Left renal pelvis (tissue), 4 donors: ENCODE results near the gene CARMIL1. TPM values are rescaled to one million over a fixed set of nuclear protein-coding genes. Genes with fewer than 3 reads are reported as not detected.
A peak's percentile ranks its signal among the peaks of the same experiment; 100 is the strongest.

ENCODE experiments used
- DNase-seq, 4 donors: peaks; one replicate each; pipeline ENCODE4 v3.0.0-alpha.2; 2013; ENCODE audit warnings: low read depth in 4 of 4, low spot score in 3 of 4
- polyA plus RNA-seq, 4 donors: library from polyadenylated mRNA; unstranded; fragments of 120-200 nt; gene quantifications; one replicate each; pipeline ENCODE4 v1.2.1, GENCODE V29; 2013; ENCODE audit not compliant: insufficient read length in 4 of 4

The CARMIL1 gene
- polyA plus RNA-seq, 4 donors, result 6.8 to 111 (median 100.0) TPM

DNA sequence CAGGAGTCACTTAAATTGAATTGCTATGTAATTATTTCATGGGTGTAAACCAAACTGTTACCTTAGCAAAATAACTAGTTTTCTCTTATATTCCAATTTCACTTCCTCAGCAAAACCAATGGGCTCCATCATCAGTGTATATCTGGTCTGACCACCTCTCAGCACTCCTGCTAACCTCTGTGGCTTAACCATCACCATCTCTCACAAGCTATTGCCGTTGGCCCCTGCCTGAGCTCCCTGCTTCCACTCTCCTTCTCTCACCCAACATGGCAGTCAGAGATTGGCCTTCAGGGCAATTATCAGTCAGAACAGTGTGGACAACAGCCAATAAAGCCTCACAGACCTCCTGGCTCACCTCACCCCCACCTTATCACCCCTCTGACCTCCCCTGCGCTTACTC, 124.0 kb downstream of the CARMIL1 start:
- DNase-seq, result no peak

DNA sequence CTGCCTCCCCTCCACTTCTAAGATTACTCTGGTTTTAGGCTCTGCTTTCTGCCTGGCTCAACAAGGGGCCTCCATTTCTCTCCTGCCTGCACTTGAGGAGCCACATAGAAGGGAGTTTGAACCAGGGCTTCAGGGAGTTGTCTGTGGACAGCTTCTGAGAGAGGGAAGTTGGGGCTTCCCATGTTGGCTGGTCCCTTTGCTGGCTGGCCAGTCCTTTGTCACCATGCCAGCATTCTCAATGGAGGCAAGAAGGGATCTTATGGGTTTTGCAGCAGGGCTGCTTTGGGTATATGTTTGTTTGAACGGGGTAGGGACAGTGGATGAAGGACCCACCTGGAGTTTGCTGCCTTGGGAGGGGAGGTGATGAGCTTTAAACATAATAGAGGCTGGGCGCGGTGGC, 124.9 kb downstream of the CARMIL1 start:
- DNase-seq, result no peak

DNA sequence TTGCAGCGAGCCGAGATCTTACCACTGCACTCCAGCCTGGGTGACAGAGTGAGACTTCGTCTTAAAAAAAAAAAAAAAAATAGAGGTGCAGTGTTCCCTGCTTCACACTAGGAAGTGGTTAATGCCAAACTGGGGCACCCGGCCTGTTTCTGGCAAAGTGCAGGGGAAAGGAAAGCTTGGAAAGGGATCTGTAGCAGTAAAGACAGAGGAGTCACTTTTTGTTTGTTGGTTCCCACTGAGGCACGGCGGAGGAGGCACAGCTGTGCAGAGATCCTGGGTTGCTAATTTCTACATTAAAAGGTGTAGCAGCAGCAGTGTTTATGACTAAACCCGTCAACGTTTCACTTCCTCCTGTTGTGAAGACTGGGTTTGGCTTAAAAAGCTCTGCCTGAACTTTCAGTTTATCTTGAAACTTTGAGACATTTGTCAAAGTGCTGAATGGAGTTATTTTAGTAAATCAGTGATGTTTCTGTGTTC, 125.6 kb downstream of the CARMIL1 start:
- DNase-seq, result no peak

DNA sequence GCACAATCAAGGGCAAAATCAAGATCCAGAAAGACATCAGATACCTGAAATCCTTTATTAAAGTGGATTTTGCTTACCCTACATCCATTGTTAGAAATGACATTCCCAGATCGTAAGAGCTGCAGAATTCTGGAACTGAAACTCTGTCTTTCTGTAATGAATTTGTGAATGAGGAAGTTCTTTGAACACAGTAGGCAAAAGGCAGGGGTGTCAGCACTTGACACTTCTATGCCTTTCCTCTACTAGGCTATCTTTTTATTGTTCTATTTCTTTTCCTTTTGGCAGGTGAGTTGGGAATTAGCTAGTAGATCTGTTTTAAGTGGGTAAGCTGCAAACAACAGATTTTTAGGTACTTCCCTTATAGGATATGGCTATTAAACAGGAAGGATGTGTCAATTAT, 126.3 kb downstream of the CARMIL1 start:
- no peak for DNase-seq

GRCh38 chr6:25407431-25407830, 128.3 kb downstream of the CARMIL1 start:
- no peak for DNase-seq

GRCh38 chr6:25410102-25410501, 130.9 kb downstream of the CARMIL1 start:
- no peak for DNase-seq

- DNase-seq, result no peak
These were observed 132.3 kb downstream of the CARMIL1 start for GRCh38 chr6:25411316-25411950.

GRCh38 chr6:25413207-25413905, 134.2 kb downstream of the CARMIL1 start:
- DNase-seq, result no peak

DNA sequence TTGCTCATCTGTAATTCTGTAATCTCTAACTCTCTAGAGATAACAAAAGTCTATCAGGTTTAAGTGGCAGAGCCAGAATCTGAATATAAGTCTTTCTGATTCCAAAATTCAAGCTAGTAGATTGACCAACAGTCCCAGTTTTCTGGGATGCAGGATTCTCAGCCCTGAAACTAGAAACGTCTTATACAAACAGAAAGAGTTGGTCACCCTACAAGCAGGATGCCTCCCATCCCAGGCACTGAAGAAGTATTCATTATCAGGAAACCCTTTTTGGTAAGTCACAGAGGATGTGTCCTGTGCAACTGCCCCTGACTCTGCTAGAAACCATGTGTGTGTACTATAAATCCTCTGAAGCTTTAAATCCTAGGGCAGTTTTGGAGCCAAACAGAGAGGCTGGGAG, 135.0 kb downstream of the CARMIL1 start:
- no peak for DNase-seq

DNA sequence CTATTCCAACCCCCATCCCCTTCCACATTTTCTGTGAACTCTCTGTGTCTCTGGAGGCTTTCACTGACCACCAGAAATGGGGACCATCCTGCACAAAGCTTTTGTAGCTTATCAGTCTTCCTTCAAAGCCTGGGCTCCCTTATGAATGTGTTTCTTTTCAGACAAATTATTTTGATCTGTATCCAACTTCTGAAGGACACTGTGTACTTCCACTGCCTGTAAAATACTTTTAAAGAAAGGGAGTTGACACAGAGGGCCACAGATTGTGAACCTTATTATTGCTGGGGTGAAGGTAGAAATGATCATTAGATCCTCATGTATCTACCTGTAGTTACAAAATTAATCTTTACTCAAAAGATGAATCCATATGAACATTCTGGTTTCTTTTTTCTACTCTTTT, 135.6 kb downstream of the CARMIL1 start:
- no peak for DNase-seq

GRCh38 chr6:25415274-25415673, 136.1 kb downstream of the CARMIL1 start:
- no peak for DNase-seq

DNA sequence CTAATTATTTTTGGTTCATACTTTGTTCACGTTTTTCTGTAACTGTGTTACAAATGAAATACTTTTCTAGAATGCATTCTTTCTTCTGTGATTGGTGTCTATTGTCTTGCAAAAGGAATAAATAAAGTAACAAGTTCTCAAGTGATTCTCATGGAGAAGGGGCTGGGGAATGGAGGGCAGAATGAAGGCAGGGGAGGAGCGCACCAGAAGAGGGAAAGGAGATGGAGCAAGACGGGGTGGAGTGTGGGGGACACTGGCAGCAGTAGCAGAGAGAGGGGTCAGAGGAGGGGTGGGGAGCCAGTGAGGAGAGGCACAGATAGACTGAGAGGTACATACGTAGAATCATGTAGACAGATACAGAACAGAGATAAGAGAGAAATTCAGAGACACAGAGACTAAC, 136.5 kb downstream of the CARMIL1 start:
- DNase-seq, result no peak

DNA sequence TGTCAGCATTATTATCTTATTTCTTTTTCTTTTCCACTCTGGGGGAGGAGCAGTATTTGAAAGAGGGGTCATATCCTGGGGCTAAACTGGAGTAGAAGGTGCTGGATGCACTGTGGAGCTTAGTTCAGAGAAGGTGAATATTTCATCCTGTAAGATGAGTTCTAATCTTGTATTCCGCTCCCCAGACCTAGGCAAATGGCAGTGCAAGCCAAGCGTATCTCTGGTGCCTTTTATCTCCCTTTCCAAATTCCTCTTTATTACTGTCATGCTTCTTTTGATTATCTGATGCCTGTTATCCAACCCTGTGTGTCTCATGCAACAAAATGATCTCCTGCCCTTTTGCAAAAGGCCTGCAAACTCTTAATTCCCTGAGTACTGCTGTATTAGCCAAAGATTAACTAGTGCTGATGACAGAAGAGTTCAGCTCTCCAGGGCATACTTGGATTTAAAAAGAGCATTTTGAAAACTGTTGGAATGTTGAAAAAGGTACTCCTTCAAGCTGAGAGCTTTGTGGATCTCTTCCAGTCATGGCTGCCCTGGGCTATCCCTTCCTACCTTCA, 138.0 kb downstream of the CARMIL1 start:
- no peak for DNase-seq

DNA sequence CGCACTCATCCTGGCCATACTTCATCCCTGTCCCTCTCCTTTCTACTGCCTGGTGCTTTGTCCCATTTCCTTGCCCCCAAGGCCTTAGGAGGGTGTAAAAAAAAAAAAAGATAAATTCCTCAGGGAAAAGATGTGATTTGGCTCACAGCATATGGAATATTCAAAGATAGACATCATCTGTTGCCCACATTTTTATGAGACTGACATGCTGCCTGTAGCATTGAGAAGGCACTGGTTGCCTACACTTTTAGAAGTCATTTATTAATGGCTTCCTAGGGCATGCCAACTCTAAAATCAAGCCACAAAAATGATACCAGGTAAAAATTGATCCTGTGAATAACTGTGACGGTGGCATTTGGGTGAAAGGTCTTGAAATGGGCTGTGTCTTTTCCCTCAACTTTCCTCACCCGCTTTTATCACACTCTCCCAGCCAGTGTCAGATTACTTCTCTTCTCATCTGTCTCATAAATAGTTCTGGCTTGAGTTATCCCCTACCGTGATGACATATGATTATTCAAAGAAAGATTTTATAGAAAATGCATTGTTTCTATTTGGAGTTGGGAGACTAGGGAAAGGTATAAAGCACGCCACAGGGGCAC, 139.4 kb downstream of the CARMIL1 start:
- no peak for DNase-seq

DNA sequence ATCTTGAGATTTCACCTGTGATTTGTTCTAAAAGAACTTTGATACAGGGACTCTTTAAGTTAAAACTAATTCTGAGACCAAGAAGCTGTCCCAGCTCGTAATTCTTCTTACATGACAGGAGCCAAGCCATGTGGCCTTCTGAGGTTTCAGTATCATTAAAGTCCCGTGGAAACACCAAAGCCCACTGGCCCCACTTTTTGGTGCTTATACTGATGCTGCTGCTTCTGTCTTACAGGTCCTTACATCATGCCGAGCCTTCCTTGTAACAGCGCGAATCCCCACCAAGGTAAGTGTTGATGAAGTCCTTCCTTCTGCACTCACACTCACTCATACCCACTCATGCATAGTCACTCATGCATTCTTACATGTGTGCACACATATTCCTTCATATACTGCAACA, 140.7 kb downstream of the CARMIL1 start:
- DNase-seq, result no peak

DNA sequence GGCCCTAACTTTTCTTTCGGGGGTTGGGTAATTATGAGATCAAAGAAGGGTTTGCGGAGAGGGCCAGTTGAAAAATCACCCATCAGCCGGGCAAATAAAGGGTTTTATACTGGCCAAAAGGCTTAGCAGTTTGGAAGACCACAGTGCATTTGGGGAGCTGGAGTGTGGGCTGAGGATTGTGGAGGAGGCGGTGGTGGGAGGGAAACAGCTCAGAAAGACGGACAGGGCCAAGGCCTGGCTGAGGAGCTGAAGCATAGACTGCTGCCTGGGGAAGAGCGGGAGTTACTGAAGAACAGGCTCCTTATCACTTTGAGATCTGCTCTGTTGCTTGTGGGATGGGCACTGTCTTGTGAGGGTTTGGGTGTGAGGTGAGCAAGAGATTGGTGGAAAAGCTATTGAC, 144.2 kb downstream of the CARMIL1 start:
- peak in 2 of 4 donors; percentile 10 to 12 for DNase-seq

GRCh38 chr6:25424303-25424702, 145.1 kb downstream of the CARMIL1 start:
- DNase-seq, result no peak

- DNase-seq, result no peak
These were observed 148.4 kb downstream of the CARMIL1 start for GRCh38 chr6:25427549-25427948.

- DNase-seq, result no peak
These were observed 149.7 kb downstream of the CARMIL1 start for GRCh38 chr6:25428758-25429317.

GRCh38 chr6:25431306-25431974, 152.3 kb downstream of the CARMIL1 start:
- no peak for DNase-seq

DNA sequence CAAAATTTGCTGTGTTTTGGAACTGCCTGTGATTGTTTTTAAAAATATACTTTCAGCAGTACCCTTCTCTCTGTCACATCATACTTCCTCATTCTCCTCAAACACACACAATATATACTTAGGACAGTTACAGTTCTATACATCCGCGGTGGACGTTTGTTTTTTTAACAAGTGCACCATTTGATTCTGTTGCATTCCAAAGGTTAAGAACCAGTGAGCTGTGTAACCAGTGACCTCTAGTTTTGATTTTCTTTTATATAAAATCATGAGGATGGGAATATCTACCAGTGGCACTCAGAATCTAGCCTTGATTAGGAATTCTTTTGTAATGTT, 152.8 kb downstream of the CARMIL1 start:
- no peak for DNase-seq
